ENCODE measurements around the gene CHRND.

- TF ChIP-seq POLR2A (IDR thresholded peaks at IDR 0.05; ENCODE audit: low read length) (no peak), GATA1 (IDR thresholded peaks at IDR 0.05; ENCODE audit: low read depth, low read length) (no peak)
Observed at GRCh38 chr2:232491139-232491780, 34.7 kb upstream of the CHRND start.
